Activated T-cell treated with anti-CD3 and anti-CD28 coated beads for 4 hours (primary cell): Measurements from ENCODE around the gene SH3BGRL.

Source experiments
- DNase-seq: peaks from one replicate; pipeline ENCODE4 v3.0.0-alpha.2; 2020

SH3BGRL gene

GRCh38 chrX:81201671-81202455, at the start of gene SH3BGRL, which contains the start of gene HMGN5:
SH3BGRL (plus strand) TSS chrX:81202102; CDS start chrX:81202201, 99 bp downstream.
HMGN5 (minus strand) TSS chrX:81201913; CDS start chrX:81121549, 80,364 bp downstream.
- DNase-seq, result peak; percentile 45

GRCh38 chrX:81168391-81168790, 33.5 kb upstream of the SH3BGRL start:
- no peak for DNase-seq

DNA sequence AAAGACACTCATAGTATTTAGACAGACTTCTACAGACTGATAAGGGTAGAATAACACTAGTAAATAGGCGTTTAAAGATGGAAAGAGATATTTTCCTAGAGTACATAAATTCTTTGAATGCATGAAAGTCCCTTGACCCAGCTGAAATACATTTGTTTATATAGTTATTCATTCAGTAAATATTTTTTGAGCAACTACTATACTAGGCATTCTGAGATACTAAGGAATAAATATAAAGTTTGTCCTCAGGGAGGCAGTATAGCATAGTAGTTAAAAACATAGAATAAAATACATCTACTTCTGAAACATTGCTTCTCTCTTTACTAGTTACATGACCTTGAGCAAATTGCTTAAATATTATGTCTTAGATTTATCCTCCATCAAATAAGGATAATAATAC, 27.6 kb upstream of the SH3BGRL start:
- no peak for DNase-seq

- no peak for DNase-seq
Observed at GRCh38 chrX:81195259-81195658, 6.6 kb upstream of the SH3BGRL start.

- peak; percentile 33 for DNase-seq
Observed at GRCh38 chrX:81195712-81196111, 6.2 kb upstream of the SH3BGRL start.

DNA sequence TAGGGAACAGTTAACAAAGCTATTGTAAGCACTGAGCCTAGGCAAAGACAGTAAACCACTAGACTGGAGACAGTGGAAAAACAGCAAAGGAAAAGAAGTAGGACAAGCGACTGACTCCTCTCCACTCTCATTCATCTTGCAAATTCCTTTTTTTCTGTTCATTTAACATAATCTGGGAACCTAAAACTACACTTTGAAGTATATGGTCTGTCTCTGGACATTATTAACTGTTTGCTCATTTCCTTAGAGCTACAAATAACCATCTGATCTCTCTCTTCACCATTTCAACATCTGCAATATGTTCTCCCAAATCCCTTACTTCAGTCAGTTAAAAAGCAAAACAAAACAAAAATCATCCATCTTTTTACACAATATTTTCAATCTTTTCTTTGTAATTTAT, 831 bp upstream of the SH3BGRL start:
- no peak for DNase-seq

GRCh38 chrX:81202456-81202819, 536 bp downstream of the SH3BGRL start:
- no peak for DNase-seq

GRCh38 chrX:81202943-81203342, 1.0 kb downstream of the SH3BGRL start:
- DNase-seq, result no peak

- no peak for DNase-seq
Observed at GRCh38 chrX:81205551-81205950, 3.6 kb downstream of the SH3BGRL start.

DNA sequence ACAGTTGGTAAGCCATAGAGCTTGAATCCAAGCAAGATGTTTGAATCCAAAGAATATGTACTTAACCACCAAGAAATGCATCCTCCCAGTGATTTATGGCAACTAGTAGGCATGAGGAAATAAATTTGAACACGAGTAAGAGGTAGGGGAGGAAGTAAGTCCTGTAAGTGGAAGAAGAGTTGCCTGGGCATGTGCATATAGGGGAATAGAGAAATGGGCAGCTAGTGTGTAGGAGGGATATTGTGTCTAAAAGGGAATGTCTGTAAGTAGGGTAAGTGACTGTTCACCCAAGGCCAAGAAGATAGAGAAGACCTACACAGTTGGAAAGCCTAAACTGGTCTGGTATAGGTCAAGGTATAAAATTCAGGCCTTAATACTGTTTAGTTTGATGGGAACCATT, 4.6 kb downstream of the SH3BGRL start:
- DNase-seq, result no peak

DNA sequence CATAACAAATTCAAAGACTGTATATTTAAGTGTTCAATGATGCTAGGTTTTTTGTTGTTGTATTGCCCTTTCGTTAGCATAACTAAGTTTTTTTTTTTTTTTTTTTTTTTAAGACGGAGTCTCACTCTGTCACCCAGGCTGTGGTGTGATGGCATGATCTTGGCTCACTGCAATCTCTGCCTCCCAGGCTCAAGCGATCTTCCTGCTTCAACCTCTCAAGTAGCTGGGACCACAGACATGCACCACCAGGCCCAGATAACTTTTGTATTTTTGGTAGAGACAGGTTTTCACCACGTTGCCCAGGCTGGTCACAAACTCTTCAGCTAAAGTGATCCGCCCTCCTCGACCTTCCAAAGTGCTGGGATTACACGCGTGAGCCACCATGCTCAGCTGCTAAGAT, 7.0 kb downstream of the SH3BGRL start:
- DNase-seq, result no peak

- DNase-seq, result no peak
Observed at GRCh38 chrX:81215685-81216084, 13.8 kb downstream of the SH3BGRL start.

DNA sequence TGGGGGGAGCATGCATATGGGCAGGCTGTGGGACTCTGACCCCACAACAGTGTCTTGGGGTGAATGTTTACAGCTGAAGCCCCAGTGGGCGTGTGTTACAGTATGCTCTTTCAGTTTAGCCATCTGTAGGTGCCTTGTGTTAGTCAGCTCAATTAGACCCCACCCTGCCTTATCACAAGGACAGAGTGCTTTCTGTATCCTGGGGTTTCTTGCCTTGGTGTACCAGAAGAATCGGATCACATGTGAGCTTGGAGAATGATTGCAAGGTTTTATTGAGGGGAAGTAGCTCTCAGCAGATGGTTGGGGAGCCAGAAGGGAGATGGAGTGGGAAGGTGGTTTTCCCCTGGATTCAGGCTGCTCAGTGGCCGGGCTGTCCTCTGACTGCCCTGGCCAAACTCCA, 27.3 kb downstream of the SH3BGRL start:
- no peak for DNase-seq

- no peak for DNase-seq
Observed at GRCh38 chrX:81229901-81230300, 28.0 kb downstream of the SH3BGRL start.

DNA sequence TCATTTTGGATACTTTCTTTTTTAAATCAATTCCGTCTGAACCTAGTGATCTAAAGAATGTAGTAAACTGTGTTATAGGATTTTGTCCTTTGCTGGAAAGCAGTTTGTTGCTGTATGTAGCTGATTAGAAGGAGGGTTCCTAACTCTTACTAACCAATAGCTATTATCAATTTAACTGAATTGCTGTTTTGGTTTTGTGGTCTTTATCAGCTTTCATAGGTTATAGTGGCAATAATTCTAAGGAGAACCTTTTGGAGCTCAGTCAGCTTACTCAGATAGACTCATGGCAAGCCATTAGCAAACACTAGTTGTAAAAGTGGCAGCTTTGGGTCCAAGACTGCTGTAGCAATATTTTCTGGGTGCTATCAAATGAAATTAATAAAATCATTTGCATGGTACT, 29.6 kb downstream of the SH3BGRL start:
- no peak for DNase-seq

DNA sequence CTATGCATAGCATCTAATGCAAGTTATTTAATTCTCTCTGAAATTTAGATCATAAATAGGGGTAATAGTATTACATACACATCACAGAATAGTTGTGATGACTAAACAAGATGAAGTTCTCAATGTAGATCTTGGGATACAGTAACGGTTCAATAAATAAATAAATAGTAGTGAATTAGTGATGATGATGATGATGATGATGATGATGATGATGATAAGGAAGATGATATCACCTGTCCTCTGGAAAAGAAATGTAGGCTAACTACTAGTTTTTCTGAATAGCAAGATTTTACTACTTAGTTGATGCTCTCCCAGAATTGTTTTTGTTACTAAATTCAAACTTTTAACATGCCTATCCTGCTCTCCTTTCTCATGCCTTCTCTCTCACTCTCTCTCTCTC, 30.3 kb downstream of the SH3BGRL start:
- DNase-seq, result no peak

GRCh38 chrX:81237516-81237915, 35.6 kb downstream of the SH3BGRL start:
- no peak for DNase-seq

DNA sequence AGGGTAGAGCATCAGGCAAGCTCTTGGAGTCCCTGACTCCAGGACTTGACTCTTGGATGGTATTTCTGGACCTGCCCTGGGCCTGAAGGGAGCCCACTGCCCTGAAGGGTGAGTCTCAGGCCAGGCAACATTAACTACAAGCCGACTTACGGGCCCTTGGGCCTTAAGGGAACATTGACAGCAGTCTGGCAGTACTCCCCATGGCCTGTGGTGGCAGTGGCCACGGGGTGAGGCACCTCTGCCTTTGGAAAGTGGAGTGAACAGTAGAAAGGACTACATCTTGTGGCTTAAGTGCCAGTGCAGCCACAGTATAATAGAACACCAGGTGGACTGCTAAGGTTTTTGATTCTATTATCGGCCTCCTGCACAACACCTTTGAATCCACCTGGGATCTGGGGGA, 36.3 kb downstream of the SH3BGRL start:
- DNase-seq, result no peak

- DNase-seq, result no peak
Observed at GRCh38 chrX:81240701-81241331, 38.9 kb downstream of the SH3BGRL start.

DNA sequence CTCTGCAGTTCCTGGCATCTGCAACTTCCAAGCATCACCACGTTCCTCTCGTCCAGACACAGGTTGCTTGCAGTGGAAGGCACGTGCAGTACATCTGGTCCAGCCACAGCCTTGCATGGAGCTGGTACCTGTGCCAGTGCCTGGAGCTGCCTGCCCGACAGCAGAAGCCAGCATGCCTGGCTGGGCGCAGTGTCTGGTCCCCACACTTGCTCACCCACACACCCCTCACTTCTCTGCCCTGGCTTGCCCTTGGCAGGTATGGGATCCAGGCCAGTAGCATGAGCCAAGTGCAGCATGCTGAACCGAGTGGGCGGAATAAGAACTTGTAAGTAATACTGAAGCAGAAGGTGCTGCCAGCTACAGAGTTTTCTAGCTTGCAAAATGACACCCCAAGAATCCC, 39.9 kb downstream of the SH3BGRL start:
- DNase-seq, result no peak

DNA sequence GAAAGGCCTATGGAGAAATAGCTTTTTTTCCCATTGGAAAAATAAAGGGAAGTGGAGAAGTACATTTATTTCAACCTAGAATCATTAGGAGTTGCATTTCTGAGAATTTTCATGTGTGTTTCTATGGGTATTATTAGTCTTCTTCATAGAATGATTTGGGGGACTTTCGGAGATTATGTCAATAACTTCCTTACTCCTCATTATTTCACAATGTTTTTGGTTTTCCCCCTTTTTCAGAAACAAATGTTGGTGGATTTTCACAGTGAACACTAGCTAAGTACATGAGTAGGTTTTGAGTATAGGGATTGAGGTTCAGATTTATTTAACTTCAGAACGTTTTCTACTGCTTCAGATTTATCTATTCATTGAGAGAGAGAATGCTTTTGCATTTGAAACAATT, 54.0 kb downstream of the SH3BGRL start:
- no peak for DNase-seq

DNA sequence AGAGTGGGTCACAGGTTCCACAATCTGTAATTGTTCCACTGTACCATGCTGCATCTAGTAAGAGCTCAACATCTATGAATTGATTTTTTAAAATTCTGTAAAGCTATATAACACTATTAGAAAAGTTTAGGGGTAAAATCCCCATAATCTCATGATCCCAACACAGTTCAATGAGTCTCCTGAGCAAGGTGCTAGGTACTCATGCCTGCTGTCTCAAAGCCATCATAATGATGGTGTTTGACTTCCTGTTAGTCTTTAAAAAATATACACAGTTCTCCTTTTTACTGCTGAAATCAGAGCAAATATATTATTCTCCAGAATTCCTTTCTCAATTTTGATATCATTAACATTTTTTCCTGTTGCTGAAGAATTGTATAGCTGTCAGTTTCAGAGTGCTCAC, 55.9 kb downstream of the SH3BGRL start:
- DNase-seq, result no peak

- DNase-seq, result no peak
Observed at GRCh38 chrX:81259020-81259713, 57.3 kb downstream of the SH3BGRL start.
